DMS114 treated with DMSO at 0.1 percent for 48 hours (cell line): ENCODE data around the gene COQ9.
"Not testable (repeated sequence)": the region's sequence is repeated elsewhere in the genome, so short reads cannot be mapped to it uniquely, and the experiment has no call there.

Experiments used
- DNase-seq: peaks from one replicate; lab custom pipeline; 2025; ENCODE audit not compliant: unreplicated experiment; lab: John Stamatoyannopoulos, UW

COQ9 gene

GRCh38 chr16:57484515-57485005 is 37.3 kb downstream of the COQ9 start:
- DNase-seq, result no peak

DNA sequence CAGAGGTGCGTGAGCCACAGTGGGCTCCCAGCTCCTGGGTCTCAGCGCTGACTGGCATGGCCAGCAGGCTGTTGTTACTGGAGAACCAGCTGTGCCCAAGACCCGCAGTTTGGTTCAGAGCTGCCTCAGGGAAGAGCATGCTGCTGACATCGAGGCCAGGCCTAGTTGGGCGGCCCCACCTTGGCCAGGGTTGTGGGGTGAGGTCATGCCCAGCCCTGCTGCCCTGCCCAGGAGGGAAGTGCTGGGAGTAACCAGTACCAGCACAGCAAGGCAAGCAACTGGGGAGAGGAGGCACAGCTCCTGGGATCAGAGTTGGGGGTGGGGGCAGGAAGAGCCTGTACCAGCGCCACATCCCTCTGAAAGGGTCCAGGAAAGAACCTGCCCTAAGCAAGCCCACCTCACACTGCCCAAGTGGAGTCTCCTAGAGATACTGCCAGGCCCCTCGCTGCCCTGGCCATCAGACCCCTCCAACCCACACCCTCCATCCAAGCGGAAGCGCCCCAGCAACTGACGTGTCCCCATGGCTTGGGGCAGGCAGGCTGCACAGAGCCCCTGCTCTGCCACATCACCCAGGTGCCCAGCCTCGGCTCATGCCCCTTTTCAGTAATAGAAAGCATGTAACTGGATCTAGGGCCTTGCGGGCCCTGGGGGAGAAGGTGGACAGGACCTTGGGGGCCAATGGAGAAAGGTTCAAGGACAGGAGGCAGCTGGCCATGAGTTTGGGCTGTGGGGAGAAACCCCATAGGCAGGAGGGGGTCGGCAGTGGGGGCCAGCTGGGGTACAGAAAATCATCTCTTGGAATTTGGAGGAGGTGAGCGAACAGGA is 38.0 kb downstream of the COQ9 start:
- no peak for DNase-seq

DNA sequence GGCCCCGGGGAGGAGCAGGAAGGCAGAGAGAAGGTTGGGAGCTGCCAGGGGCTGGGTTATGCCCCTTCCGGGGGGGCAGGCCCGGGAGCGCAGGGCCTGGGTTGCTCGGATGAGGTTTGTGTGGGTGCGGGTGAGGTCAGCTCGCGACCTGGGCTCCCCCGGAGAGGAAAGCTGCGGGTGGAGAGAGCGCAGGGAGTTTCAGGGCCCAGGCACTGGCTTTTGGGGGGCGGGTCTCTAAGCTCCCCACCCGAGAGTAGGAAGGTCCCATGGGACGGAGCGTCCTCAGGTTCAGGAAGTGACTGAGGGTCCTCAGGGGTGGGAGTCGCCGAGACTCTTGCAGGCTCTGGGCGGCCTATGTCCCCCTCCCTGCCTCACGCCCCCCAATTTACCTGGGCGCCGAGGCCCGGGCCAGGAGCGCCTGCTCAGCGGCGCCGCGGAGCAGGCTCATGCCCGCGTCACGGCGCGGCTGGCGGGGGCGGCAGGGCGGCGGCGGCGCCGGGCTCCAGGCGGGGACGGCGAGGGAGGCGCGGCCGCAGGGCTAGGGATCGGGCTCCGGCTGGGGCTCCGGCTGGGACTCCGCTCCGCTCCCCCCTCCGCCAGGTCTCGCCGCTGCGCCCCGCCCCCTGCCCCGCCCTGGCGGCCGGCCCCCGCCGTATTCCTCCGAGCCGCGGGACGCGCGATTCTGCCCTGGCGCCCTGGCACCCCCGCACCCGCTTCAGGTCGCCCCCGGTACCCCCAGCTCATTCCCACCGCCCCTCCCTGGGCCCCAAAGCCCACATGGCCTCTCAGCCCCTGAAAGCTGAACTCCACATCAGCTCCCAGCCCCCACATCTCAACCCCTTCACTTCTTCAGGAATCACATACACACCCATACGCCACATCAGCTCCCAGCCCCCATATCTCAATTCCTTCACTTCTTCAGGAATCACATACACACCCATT is 38.9 kb downstream of the COQ9 start, which contains the start of gene DOK4:
Gene DOK4 (minus strand): TSS at position 578 of the 942 bp plus-strand sequence. CDS start 6,986 bp downstream, outside the sequence.
- peak; percentile 31 for DNase-seq

- no peak for DNase-seq
These were observed 39.9 kb downstream of the COQ9 start for GRCh38 chr16:57486858-57487834.

GRCh38 chr16:57489229-57489628 is 42.0 kb downstream of the COQ9 start:
- DNase-seq, result no peak

DNA sequence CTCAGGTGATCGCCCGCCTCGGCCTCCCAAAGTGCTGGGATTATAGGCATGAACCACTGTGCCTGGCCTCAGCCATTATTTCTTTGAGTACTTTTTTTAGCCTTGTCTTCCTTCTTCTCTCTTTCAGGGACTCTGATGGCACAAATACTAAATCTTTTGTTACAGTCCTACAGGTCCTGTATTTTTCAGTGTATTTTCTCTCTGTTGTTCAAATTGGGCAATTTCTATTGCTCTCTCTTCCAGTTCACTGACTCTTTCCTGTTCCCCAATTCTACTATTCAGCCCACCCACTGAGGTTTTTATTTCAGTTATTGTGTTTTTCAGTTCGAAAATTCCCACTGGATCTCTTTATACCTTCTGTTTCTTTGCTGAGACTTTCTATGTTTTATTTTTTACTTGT is 46.5 kb downstream of the COQ9 start:
- no peak for DNase-seq

- DNase-seq, result no peak
These were observed 49.8 kb downstream of the COQ9 start for GRCh38 chr16:57497121-57497520.

- no peak for DNase-seq
These were observed 50.8 kb downstream of the COQ9 start for GRCh38 chr16:57498031-57498430.

GRCh38 chr16:57499941-57500340 is 52.7 kb downstream of the COQ9 start:
- DNase-seq, result not testable (repeated sequence)

GRCh38 chr16:57500578-57501111 is 53.4 kb downstream of the COQ9 start:
- no peak for DNase-seq

DNA sequence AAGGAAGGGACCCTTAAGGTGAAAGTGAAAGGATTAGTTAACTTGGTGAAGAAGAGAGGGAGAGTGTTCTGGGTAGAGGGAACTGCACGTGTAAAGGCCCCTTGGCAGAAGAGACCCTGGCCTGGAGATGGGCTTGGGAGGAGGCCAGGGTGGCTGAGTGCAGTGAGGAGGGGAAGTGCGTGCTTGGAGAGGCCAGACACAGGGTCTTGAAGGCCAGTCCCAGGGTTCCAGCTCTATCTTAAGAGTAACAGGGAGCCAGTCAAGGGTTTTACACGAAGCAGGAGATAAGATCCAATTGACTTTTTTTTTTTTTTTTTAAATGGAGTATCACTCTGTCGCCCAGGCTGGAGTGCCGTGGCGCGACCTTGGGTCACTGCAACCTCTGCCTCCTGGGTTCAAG is 54.2 kb downstream of the COQ9 start:
- DNase-seq, result no peak

- no peak for DNase-seq
These were observed 54.9 kb downstream of the COQ9 start for GRCh38 chr16:57502048-57502775.

- DNase-seq, result no peak
These were observed 56.1 kb downstream of the COQ9 start for GRCh38 chr16:57503366-57503765.

DNA sequence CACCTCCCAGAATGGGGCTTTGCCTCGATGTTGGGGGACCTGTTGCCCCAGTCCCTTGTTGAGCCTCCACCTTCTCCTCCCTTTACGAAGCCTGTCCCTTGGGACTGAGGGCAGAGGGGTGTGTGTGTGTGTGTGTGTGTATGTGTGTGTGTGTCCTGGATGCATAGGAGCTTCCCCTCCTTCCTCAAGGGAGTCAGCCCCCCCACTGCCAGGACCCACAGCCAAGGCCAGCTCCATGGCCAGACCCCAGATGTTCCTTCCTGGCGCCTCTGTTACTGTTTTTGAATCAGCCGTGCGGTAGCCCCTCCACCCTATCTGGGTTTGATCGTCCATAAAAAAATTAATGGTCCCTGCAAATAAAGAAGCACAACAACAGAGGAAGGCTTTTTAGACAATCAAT is 56.7 kb downstream of the COQ9 start:
- no peak for DNase-seq

GRCh38 chr16:57504491-57504890 is 57.2 kb downstream of the COQ9 start:
- DNase-seq, result no peak

DNA sequence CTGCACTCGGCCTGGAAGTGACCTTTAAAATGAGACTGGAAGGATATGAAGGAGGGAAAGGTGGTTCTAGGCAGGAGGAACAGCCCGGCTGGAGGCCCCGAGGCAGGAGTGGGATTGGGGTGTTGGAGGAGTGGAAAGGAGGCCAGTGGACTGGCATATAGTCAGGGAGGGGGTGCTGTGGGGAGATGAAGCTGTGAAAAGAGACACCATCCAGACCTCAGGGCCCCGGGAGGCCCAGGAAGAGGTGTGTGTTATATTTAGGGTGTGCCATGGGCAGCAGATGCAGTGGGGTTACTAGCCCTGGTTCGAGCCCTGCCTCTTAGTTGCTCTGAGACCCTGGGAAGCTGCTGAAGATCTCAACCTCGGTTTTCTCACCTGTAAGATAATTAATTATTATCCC is 57.9 kb downstream of the COQ9 start:
- no peak for DNase-seq

DNA sequence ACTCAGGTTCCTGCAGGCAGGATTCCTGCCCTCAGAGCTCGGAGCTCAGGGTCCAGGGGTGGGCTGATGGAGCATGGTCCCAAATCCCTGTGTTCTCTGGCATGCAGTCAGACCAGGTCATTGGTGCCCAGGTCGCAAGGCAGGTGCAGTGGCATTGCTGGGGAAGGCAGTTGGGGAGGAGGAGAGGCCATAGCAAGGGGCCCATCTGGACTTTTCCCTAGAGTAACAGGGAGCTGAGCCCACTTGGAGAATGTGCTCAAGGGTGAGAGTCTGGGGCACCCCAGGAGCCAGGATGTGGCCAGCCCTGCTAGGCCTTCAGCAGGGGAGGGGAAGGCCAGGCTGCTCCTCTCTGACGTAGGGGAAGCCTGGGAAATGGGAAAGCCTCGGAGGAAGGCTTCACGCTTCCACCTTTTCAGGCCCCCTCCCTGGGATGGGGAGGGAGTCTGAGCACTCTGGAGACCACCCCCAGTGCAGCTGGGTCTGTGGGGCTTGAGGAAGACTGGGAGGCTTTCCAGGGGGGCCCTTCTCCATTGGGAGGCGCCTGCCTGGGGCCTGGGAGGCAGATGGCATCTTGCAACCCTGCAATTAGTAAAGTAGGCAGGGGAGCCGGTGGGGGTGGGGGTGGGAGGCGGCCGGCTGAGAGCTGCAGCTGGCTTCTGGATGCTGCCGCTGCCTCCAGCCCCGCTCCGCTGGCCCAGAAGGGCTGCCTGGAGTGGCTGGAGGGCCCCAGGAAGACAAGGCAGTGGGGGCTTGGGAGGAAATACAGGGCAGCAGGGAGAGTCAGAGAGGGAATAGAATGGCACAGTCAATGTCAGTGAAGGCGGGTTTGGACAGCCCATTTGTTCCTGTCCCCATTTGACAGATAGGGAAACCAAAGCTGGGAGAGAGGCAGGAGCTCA is 60.1 kb downstream of the COQ9 start:
- no peak for DNase-seq

- DNase-seq, result no peak
These were observed 60.8 kb downstream of the COQ9 start for GRCh38 chr16:57508035-57508425.
